Thyroid gland (tissue), 4 donors: ENCODE measurements around the gene KIF5C.

Source experiments
- POLR2A ChIP-seq, 2 donors: fragments of 450-650 bp; IDR thresholded peaks; one replicate each; pipeline ENCODE4 v1.6.1; 2017; ENCODE audit warnings: antibody characterized with exemption in 2 of 2, mild to moderate bottlenecking in 2 of 2, moderate library complexity in 1 of 2
- TF ChIP-seq, protein P1 (sequence below), 6 experiments: fragments of 200-600 bp in 3 of 6; fragments of 450-650 bp in 3 of 6; sonication (generic) in 3 of 6; IDR thresholded peaks; one replicate each; pipeline ENCODE4 v1.5.1; 2016 to 2019; ENCODE audit warnings: antibody characterized with exemption in 6 of 6, mild to moderate bottlenecking in 2 of 6, inconsistent platforms in 1 of 6, moderate library complexity in 1 of 6

DNA sequence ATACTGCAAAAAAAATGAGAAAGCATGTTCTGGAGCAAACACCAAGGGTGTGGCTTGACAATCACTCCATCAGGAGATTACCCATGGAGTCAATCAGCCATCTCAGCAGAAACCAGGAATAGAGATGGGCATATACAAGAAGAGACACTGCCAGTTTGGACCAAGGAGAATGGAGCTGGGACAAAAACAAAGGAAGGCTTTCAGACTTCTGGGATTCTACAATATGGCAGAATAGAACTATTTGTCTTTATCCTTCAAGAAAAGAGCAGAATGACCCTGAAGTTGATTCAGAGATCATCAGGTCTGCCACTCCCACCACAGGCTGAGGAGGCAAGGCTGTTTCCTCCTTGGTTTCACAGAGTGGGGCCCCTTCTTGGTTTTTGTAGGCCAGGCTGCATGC is 48.2 kb upstream of the KIF5C start:
- TF ChIP-seq, protein P1, sequence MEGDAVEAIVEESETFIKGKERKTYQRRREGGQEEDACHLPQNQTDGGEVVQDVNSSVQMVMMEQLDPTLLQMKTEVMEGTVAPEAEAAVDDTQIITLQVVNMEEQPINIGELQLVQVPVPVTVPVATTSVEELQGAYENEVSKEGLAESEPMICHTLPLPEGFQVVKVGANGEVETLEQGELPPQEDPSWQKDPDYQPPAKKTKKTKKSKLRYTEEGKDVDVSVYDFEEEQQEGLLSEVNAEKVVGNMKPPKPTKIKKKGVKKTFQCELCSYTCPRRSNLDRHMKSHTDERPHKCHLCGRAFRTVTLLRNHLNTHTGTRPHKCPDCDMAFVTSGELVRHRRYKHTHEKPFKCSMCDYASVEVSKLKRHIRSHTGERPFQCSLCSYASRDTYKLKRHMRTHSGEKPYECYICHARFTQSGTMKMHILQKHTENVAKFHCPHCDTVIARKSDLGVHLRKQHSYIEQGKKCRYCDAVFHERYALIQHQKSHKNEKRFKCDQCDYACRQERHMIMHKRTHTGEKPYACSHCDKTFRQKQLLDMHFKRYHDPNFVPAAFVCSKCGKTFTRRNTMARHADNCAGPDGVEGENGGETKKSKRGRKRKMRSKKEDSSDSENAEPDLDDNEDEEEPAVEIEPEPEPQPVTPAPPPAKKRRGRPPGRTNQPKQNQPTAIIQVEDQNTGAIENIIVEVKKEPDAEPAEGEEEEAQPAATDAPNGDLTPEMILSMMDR (IDR thresholded peaks at IDR 0.05) = no peak
- no peak for TF ChIP-seq POLR2A (IDR thresholded peaks at IDR 0.05)
